ENCODE results near the gene ZMIZ1.

GRCh38 chr10:79072041-79072441, 3.3 kb downstream of the ZMIZ1 start:
- TF ChIP-seq TAF1 (IDR thresholded peaks at IDR 0.05; ENCODE audit: borderline replicate concordance, insufficient read depth, low read length) (no peak), POLR2AphosphoS5 (IDR thresholded peaks at IDR 0.05; ENCODE audit: low read depth, low read length) (no peak), SIN3A (IDR thresholded peaks at IDR 0.05; ENCODE audit: borderline replicate concordance, insufficient read depth, low read length) (no peak)
- TF ChIP-seq, protein P1, sequence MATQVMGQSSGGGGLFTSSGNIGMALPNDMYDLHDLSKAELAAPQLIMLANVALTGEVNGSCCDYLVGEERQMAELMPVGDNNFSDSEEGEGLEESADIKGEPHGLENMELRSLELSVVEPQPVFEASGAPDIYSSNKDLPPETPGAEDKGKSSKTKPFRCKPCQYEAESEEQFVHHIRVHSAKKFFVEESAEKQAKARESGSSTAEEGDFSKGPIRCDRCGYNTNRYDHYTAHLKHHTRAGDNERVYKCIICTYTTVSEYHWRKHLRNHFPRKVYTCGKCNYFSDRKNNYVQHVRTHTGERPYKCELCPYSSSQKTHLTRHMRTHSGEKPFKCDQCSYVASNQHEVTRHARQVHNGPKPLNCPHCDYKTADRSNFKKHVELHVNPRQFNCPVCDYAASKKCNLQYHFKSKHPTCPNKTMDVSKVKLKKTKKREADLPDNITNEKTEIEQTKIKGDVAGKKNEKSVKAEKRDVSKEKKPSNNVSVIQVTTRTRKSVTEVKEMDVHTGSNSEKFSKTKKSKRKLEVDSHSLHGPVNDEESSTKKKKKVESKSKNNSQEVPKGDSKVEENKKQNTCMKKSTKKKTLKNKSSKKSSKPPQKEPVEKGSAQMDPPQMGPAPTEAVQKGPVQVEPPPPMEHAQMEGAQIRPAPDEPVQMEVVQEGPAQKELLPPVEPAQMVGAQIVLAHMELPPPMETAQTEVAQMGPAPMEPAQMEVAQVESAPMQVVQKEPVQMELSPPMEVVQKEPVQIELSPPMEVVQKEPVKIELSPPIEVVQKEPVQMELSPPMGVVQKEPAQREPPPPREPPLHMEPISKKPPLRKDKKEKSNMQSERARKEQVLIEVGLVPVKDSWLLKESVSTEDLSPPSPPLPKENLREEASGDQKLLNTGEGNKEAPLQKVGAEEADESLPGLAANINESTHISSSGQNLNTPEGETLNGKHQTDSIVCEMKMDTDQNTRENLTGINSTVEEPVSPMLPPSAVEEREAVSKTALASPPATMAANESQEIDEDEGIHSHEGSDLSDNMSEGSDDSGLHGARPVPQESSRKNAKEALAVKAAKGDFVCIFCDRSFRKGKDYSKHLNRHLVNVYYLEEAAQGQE (IDR thresholded peaks at IDR 0.05; ENCODE audit: insufficient read depth in 1 of 2, low read depth in 2 of 2, low read length in 2 of 2): no peak
